HTR-8/SVneo (cell line): ENCODE results near the gene NPDC1.
"Not testable (repeated sequence)": the region's sequence is repeated elsewhere in the genome, so short reads cannot be mapped to it uniquely, and the experiment has no call there.

Experiments
- DNase-seq: peaks from one replicate; pipeline ENCODE4 v3.0.0; 2011; ENCODE audit warnings: low spot score, mixed read lengths; ENCODE audit not compliant: insufficient read length
- FAIRE-seq: peaks from 2 replicates; lab custom pipeline; 2011; peaks lifted over from hg19 to GRCh38; lab: Jason Lieb, UNC

NPDC1 gene

DNA sequence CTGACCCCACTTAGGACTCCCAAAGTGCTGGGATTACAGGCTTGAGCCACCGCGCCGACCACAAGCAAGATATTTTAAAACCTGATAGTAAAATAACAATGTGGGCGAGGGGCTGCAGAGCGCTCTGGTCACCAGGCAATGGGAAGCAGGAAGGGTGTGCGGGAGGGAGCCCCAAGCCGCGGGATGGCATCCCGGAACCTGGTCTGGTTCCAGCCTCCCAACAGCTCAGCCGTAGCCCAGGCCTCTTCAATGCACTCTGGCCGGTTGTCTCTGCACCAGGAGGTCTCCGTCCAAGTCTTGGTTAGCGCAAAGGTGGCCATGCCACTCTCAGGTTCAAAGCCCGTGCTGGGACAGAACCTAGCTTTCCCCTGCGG, 30.6 kb upstream of the NPDC1 start:
- no peak for DNase-seq
- no peak for FAIRE-seq

DNA sequence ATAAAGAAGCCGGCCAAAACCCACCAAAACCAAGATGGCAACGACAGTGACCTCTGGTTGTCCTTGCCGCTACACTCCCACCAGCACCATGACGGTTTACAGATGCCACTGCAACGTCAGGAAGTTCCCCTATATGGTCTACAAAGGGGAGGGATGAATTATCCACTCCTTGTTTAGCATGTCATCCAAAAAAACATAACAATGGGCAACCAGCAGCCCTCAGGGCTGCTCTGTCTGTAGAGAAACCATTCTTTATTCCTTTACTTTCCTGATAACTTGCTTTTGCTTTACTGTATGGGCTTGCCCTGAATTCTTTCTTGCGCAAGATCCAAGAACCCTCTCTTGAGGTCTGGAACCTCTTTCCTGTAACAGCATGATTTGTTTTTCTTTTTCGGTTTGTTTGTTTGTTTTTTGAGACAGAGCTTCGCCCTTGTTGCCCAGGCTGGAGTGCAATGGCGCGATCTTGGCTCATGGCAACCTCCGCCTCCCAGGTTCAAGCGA, 29.3 kb upstream of the NPDC1 start:
- no peak for FAIRE-seq
- DNase-seq, result no peak

DNA sequence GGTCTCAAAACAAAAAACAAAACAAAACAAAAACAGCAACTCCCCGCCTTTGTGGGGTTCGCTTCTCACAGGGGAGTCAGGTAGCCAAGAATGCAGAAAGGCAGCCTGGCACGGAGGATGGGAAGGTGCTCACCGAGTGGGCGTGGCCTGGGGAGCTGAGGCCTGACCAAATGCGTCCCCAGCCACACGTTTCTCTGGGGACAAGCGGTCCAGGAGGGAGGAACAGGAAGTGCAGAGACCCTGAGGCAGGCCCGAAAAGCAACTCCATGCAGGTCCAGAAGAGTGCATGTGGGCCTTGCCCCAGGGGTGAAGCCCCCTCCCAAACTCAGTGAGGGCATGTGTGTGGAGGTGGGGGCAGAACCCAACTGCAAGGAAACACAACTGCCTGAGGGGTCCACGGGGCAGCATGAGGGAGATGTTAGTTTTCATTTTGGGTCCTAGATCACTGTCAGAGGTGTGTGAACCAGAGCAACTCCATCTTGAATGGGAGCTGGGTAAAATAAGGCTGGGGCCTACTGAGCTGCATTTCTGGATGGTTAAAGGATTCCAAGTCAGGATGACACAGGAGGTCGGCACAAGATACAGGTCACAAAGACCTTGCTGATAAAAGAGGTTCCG, 28.8 kb upstream of the NPDC1 start:
- FAIRE-seq (no peak), DNase-seq (no peak)

DNA sequence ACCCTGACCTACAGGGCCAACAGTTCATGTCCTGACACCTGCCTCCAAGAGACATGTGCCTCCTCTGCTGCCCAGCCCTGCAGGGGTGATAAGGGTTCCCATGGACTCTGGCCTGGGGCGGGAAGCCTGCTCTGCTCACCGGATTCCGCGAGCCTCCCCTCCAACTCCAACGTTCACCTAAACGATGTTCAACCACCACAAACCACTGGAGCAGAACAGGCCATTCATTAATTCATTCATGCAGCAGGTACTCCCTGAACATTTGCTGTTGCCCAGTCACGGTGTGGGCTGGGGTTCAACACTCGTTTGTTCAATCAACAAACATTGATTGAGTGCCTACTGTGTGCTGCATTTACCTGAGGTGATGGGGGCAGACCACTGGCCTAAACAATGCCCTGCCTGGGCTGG, 28.0 kb upstream of the NPDC1 start:
- DNase-seq, result no peak
- no peak for FAIRE-seq

DNA sequence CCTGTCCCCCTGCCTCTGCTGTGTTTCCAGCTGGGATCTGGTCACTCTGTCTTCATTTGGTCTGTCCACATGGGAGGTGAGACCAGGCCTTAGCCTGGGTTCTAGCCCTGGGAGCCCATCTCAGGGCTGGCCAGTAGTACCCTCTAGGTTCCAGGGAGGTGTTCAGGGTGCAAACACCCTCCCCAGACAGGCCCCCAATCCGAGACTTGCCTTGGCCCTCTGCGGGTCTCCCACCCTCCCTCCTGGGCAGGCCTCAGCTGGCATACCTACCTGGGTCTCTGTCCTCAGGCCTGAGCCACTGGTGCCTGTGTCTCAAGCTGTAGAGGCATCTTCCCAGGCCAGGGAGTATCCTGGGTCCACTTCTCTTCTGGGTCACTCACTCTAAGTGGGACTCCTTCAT, 25.3 kb upstream of the NPDC1 start:
- FAIRE-seq, result no peak
- DNase-seq, result no peak

DNA sequence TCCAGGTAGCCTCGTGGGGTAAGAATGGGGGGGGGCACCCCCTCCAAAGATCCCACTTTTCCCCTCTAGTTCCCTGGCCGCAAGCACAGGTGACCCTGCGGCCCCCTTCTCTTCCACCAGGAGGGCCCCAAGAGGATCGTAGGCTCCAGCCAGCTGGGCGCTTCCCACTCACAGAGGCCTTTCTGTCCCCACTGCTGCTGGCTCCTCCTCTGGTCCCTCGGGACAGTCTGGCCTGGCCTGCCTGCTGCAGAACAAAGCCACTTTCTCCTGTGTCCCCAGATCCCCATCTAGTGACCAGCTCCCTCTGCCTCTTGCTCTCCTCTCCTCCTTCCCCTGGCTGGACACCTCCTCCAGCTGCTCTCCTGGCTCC, 24.9 kb upstream of the NPDC1 start:
- no peak for DNase-seq
- no peak for FAIRE-seq

DNA sequence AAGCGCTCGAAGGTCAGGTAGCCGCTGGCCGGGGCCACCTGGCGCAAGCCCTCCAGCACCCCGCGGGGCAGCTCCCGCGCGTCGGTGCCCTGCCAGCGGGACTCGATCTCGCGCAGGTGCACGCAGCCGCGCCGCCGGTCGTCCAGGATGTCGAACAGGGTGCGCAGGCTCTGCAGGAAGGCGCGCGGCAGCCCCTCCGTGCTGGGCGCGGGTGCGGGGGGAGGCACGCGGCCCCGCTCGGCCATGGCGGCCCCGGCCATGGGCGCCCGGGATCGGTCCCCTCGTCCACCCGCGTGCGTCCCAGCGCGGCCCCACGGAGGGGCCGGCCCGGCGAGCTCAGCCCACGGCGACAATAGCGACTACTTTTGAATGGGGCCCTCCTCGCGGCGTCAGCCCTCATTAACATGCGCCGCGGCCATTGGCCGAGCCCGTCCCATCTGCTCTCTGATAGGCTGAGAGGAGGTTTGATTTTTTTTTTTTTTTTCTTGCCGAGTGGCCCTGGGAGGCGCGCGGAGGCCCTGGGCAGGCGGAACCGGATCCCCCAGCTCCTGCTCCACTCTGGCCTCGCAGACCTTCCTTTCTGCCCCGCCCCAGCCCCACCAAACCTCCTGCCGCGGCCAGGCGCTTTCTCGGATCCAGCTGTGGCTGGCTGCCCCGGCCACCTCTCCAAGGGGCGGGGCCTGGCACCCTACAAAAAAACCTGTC, 24.4 kb upstream of the NPDC1 start, which contains the start of gene SAPCD2:
TSS of gene SAPCD2 (minus strand) at position 357 of the 705 bp plus-strand sequence. CDS start at position 260, 97 bp downstream.
- no peak for FAIRE-seq
- peak; percentile 90 for DNase-seq

DNA sequence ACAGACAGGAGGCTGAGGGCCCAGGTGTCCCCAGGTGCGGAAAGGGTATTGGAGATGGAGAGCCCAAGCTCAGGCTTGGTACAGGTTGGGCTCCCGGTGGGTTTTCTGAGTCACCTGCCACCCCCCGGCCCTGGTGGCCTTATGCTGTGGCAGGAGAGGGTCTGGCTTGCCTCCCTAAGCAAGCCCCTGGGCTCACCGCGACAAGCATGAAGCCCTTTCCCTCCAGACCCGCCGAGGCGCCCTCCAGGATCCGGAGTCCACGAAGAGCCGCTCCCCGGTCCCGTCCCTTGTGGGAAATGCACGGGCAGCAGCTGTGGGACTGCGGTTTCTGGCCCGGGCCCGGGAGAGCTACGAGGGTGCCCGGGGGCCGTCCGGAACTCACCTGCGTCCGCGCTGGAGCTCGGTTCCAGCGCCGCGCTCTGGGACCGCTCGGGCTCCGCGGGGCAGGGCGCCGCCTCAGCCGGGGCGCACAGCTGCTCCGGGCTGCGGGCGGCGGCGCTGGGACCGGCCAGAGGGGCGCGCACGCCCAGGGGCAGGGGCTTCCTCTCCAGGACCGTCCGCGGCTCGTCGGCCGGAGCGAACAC, 23.6 kb upstream of the NPDC1 start:
- no peak for FAIRE-seq
- DNase-seq, result no peak

DNA sequence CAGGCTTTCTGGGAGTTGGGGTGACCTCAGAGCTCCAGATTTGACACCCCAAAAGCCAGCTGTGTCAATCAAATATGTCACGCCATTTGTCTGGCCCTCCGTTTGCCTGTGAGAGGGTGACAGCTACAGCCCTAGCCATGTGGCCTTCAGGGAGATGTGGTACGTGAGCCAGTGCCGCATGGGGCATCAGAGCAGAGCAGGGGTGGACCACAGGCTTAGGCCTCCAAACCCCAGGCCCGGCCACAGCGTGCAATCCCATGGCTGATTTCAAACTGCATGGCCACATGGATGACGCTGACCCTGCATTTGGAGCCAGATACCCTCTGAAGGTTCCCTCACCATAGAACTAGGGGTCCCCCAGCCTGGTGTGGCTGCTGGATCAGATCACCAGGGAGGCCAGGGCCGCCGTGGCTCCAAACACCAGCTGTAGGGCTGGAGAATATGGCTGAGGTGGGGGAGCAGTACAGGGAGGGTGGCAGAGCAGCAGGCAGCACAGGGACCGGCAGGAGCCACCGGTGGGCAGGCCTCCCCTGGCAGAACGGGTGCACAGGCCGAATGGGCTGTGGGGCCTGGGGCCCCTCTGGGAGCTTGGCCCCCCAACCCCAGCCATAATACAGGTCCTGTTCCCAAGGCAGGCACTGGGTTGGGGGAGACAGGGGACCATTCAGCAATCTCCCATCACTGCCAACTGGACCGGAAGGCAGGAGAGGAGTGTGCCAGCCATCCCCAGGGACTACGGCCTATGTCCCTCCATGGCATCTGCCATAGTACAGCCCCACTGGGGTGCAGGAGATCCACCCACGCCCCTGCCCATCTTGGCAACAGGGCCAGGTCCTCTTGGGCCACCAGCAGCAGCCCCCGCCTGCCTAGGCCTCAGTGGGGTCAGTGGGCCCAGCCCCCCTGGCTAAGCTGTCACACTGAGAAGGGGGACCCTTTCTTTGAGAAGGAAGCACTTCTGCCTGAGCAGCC, 22.8 kb upstream of the NPDC1 start:
- FAIRE-seq (no peak), DNase-seq (no peak)

DNA sequence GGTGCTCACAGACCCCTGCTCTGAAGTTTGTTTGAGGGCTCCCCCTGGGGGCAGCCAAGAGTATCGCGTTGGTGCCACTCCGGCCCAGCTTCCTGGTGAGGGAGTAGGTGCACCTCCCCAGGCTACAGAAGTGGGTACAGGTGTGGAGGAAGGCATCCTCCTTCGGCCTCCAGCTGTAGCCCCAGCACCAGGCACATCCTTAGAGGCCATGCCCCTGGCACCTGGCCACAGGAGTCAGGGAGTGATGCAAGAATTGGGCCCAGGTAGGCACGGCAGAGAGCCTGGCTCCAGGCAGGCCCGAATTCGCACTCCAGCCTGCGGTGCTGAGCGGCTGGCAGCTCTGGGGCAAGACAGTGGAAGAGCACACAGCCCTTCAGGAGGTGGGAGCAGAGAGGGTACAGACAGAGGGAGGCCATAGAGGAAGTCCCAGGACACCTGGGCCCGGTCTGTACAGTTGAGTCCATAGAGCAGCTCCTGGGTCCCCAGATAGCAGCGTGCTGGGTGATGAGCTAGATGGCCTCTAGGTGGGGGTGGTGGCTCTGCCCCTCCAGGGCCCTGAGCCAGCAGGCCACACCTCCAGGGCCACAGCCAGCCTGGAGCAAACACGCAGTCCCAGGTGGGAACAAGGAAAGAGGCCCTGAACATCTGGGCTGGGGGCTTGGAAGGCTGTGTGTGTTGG, 22.0 kb upstream of the NPDC1 start:
- FAIRE-seq (no peak), DNase-seq (peak; percentile 73)

DNA sequence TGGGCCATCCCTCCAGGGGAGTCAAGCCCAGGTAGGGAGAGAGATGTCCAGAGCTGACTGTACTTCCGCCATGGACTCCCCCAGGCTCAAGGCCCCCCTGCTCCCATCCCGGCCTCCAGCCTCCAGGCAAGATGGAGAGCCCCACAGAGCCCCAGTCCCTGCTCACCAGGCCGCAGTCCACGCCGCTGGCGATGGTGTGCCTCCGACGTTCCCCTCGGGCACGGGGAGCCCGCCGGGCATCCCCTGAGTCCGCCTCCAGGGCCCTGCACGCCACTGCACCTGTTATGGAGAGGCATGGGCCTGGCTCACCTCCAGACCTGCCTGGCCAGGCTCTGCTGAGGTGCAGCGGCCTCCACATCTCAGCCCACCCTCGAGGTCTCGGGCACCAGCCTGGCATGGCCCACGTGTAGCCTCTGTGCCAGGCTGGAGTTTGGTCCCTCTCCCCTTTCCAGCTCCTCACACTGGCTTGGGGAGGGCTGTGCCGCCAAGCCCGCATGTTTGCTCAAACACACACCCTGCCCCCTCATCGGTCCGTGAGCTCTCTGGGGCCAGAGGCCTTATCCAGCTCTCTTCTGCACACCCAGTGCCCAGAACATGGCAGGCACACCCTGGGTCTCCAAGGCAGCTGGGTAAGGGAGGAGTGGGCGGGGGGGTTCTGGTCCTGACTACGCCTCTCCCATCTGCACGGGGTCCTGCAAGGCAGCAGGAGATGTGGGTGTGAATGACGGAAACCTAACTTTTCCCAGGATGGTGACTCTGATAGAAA, 20.3 kb upstream of the NPDC1 start:
- no peak for FAIRE-seq

DNA sequence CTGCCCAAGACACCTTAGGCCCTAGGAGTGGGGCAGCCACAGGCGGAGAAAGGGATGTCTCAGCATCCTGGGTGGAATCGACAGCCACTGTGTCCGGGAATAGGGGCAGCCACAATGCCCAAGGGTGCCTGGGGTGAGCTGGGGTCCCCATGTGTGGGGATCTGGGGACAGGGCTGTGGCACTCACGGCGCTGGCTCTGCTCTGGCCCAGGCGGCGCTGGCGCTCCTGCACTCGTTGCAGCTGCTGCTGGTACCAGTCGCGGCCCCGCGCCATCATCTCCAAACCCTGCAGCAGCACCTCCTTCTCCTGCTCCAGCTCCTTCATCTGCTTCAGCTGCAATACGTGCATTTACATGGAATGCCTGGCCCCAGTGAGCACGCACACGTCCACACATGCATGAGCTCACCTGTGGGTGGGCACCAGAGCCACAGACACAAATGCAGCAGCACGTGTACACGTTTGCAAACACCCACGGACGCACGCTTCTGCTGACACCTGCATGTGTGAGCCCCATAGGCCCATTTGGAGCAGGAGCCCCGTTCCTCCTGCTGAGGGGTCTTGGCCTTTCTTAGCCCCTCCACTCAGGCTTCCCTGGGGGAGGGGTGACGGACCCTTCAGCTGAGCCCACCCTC, 19.5 kb upstream of the NPDC1 start:
- FAIRE-seq, result no peak

More for the DNA sequence above, 20.3 kb upstream of the NPDC1 start:
- DNase-seq, result no peak

DNA sequence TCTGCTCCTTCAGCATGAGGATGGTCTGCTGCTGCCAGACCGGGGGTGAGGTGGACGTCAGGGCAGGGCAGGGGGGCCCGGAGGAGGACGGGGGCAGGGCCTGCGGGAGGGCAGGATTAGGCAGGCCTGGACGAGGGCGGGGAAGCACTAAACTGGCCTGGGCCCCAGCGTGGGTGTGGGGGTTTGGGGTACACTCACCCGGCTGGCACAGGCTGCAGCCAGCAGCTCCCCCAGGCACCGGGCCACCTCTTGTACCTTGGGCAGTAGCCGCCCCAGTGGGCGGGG, 18.8 kb upstream of the NPDC1 start:
- FAIRE-seq, result no peak
- no peak for DNase-seq

More for the DNA sequence above, 19.5 kb upstream of the NPDC1 start:
- DNase-seq, result no peak

DNA sequence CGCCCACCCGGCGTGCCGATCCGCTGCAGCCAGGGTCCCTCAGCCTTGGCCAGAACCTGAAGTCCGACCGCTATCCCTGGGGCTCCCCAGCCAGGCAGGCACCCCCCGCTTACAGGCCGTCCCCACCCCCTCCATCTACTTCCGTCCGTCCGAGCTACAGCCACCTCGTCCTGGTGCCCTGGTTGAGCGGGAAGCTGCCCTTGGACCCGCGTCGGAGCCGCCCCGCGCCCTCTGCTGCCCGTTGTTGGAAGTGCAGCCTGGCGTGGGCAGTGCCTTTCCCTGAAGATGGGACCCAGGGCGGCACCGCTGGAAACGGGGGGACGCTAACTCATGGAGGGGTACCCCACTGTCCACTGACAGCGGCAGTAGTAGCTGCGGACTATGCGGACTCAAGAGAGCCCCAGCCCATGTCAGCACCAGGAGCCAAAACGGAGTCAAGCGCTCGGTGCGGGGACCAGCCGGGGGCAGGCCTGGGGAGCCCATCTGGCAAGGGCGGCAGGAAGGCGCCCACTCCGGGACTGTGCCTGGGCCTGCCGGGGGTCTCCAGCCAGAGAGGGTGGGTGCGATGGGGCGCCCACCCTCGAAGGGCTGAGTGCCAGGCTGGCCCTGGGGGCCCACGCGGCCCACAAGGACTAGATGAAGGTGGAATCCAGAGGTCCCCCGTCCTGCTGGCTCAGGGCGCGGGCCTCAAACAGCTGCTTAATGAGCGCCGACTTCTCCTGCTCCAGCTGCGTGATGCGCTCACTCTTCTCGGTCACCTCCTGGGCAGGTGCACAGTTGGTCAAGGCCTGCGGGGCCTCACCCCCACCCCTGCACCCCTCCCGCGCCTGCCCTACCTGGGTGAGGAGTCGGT, 18.3 kb upstream of the NPDC1 start:
- DNase-seq, result no peak
- peak; percentile 79 for FAIRE-seq

DNA sequence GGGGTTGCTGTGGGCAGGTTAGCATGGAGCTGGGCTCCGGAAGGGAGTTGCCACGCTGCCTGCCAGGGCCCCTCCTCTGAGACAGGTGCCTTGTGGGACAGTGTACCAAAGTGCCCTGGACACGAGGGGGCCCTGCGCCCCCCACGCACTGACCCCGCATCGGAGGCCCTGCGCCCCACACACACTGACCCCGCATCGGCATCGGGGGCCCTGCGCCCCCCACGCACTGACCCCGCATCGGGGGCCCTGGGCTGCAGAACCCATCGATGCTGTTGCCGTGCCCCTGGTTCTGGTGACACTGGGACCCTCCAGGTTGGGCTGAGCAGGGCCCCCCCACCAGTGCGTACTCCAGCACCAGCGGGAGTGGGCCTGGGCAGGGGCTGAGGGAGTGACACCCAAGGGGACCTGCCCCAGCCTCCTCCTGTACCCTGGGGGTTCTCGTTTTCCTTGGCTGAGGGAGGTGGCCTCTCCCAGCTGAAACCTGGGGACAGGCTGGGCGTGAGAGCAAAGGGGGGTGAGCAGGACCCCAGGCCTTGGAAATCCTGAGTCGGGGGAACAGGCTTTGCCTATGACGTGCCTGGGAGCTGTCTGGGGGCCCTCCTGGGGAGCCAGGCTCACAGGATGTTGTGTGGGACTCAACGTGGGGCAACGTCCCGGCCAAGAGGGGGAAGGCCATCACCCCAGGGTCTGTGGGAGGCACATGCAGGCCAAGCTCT, 17.5 kb upstream of the NPDC1 start:
- FAIRE-seq (no peak), DNase-seq (no peak)

DNA sequence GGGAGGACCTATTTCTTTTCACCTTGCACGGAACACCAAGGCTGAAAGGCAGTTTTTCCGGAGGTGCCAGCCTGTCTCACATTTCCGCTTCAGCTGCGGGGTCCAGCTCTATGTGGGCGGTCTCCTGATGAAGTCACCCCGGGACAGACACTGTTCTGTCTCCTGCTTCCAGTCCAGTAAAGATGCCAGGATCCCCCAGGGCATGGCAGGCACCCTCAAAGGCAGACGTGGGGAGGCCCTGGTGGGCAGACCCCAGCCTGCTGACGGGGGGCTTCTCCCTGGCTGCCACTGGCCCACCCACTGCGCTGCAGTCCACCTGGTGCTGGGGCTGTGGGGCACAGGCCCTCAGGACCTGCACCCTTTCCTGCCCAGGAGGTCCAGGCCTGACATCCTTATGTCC, 16.8 kb upstream of the NPDC1 start:
- FAIRE-seq, DNase-seq: not testable (repeated sequence)

DNA sequence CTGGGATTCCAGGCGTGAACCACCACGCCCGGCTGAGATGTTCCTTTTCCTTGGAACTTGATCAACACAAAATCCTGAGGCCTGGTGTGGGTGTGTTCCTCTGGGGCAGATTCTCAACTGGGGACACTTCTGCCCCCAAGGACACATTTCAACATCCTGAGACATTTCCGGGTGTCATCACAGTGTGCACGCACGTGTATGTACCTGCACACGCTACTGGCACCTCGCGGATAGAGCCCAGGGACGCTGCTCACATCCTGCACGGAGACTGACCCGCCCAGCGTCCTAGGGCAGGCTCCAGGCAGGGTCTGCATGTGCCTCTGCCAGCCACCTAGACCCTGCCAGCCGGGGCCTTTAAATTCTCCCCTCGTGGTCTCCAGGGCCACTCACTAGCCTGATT, 16.4 kb upstream of the NPDC1 start:
- DNase-seq, result no peak
- no peak for FAIRE-seq
